WTC11 (cell line): ENCODE data around the gene RFTN1. TPM values are rescaled to one million over a fixed set of nuclear protein-coding genes. Genes with fewer than 3 reads are reported as not detected.

Experiments
- ATAC-seq: fragments of 200-7000 bp; cut with Tn5 transposase; 2 replicates; pipeline ENCODE4 v1.10.0; 2021; ENCODE audit warnings: mild to moderate bottlenecking, moderate library complexity
- CTCF ChIA-PET: fragments of 300-600 bp; sonication (Branson Sonifier 250); formaldehyde crosslinking; loops from one replicate; lab custom pipeline; 2021; ENCODE audit warnings: antibody characterized with exemption; lab: Charles Lee
- POLR2A ChIA-PET: fragments of 350-600 bp; sonication (Branson Sonifier 250); formaldehyde crosslinking; loops from one replicate; lab custom pipeline; 2021; ENCODE audit warnings: antibody characterized with exemption; lab: Charles Lee
- DNase-seq: peaks from one replicate; pipeline ENCODE4 v3.0.0; 2021; ENCODE audit warnings: low spot score
- H3K27ac Mint-ChIP-seq: 2 replicates; pipeline ENCODE4 v1.8.0; 2021; ENCODE audit warnings: mixed read lengths
- H3K27me3 Mint-ChIP-seq: 2 replicates; pipeline ENCODE4 v1.8.0; 2021; ENCODE audit warnings: low read depth, mild to moderate bottlenecking, moderate library complexity, mixed read lengths
- H3K36me3 Mint-ChIP-seq: 2 replicates; pipeline ENCODE4 v1.8.0; 2021; ENCODE audit warnings: mixed read lengths
- H3K4me1 Mint-ChIP-seq: 2 replicates; pipeline ENCODE4 v1.8.0; 2022; ENCODE audit warnings: mixed read lengths
- H3K4me3 Mint-ChIP-seq: 2 replicates; pipeline ENCODE4 v1.8.0; 2021; ENCODE audit warnings: mild to moderate bottlenecking, moderate library complexity, mixed read lengths
- H3K9me3 Mint-ChIP-seq: 2 replicates; pipeline ENCODE4 v1.8.0; 2021; ENCODE audit warnings: mixed read lengths
- JAZF1 ChIP-seq: fragments of 250-450 bp; sonication (Bioruptor Pico); IDR thresholded peaks from 2 replicates; pipeline ENCODE4 v1.9.0; 2021; ENCODE audit warnings: moderate library complexity, mild to moderate bottlenecking, inconsistent platforms
- OVOL2 ChIP-seq: fragments of 250-450 bp; sonication (Bioruptor Pico); IDR thresholded peaks from 2 replicates; pipeline ENCODE4 v1.9.0; 2021; ENCODE audit warnings: mild to moderate bottlenecking, borderline replicate concordance
- PRRX2 ChIP-seq: fragments of 250-450 bp; sonication (Bioruptor Pico); IDR thresholded peaks from 2 replicates; pipeline ENCODE4 v1.8.0; 2021; ENCODE audit warnings: mild to moderate bottlenecking
- SOX15 ChIP-seq: fragments of 250-450 bp; sonication (Bioruptor Pico); IDR thresholded peaks from 2 replicates; pipeline ENCODE4 v1.9.0; 2021; ENCODE audit warnings: mild to moderate bottlenecking
- TCF7 ChIP-seq: sonication (generic); formaldehyde crosslinking; IDR thresholded peaks from 2 replicates; pipeline ENCODE4 v1.8.0; 2022; ENCODE audit warnings: mild to moderate bottlenecking, low read depth, missing genetic modification reagents, moderate library complexity
- TEAD1 ChIP-seq: sonication (generic); formaldehyde crosslinking; IDR thresholded peaks from 2 replicates; pipeline ENCODE4 v1.8.0; 2022; ENCODE audit warnings: mild to moderate bottlenecking, missing genetic modification reagents
- ZBTB21 ChIP-seq: sonication (generic); formaldehyde crosslinking; IDR thresholded peaks from 2 replicates; pipeline ENCODE4 v1.8.1; 2023; ENCODE audit warnings: mild to moderate bottlenecking, missing genetic modification reagents, borderline replicate concordance
- ZNF671 ChIP-seq: fragments of 250-450 bp; sonication (Bioruptor Pico); IDR thresholded peaks from 2 replicates; pipeline ENCODE4 v1.8.0; 2021; ENCODE audit warnings: mild to moderate bottlenecking
- total RNA-seq: library from RNA; stranded (reverse); gene quantifications from 3 replicates; pipeline ENCODE4 v1.2.3, GENCODE V29; 2021
- TF ChIP-seq, protein P1 (sequence below): sonication (generic); formaldehyde crosslinking; IDR thresholded peaks from 2 replicates; pipeline ENCODE4 v1.8.1; 2022; ENCODE audit warnings: mild to moderate bottlenecking, moderate library complexity, missing genetic modification reagents
- TF ChIP-seq, protein P2 (sequence below): sonication (generic); formaldehyde crosslinking; IDR thresholded peaks from 2 replicates; pipeline ENCODE4 v1.8.0; 2023; ENCODE audit warnings: missing genetic modification reagents
- TF ChIP-seq, protein P3 (sequence below): fragments of 250-450 bp; sonication (Bioruptor Pico); IDR thresholded peaks from 2 replicates; pipeline ENCODE4 v1.8.0; 2021; ENCODE audit warnings: mild to moderate bottlenecking
- TF ChIP-seq, protein P4 (sequence below): sonication (generic); formaldehyde crosslinking; IDR thresholded peaks from 2 replicates; pipeline ENCODE4 v1.8.1; 2022; ENCODE audit warnings: mild to moderate bottlenecking, missing genetic modification reagents, moderate library complexity, borderline replicate concordance
- TF ChIP-seq, protein P5 (sequence below): sonication (generic); formaldehyde crosslinking; IDR thresholded peaks from 2 replicates; pipeline ENCODE4 v1.8.1; 2023; ENCODE audit warnings: mild to moderate bottlenecking, missing genetic modification reagents, moderate library complexity
- TF ChIP-seq, protein P6 (sequence below): sonication (generic); formaldehyde crosslinking; IDR thresholded peaks from 2 replicates; pipeline ENCODE4 v1.8.1; 2023; ENCODE audit warnings: mild to moderate bottlenecking, missing genetic modification reagents, borderline replicate concordance

The RFTN1 gene
- total RNA-seq, 1 experiment from 2014 or later, result 3.8 TPM

DNA sequence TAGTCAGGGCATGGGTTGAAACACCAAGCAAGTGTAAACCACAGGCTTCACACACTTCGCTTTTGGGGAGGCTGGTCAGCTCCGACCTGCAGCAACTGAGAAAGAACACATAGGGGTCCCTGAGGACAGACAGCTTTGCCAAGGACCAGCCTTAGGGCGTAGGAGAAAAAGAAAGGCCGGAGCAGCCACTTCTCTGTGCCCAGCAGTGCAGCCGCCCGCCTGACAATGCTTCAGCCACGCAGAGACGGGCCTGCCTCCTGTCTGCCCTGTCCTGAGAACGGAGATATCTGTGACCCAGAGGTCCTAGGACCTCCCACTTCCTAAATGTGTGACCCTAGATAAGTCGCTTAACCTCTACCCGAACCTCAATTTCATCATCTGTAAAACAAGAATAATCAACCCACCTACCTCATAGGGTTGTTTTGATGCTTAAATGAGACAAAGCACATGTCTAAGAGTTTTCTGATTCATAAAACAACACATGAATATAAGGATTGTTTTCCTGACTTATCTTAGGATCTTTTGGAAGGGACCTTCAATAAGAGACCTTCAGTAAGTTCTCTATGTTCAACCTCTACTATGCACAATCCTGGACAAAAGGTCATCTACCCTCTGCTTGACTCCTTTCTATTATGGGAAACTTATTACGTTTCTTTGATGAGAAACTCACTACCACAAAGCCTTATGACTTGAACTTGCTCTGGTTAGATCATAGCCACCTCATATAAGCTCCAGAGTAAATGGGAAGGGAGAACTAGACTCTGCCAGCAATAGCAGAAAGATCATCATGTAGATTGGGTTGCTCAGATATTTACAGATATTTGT is 32.9 kb upstream of the RFTN1 start:
- Mint-ChIP-seq H3K36me3 (no peaks in the 10 kb centered on the region), H3K9me3 (peaks cover 4% of the 10 kb centered on the region; the same call in 1 of the 2 replicates), H3K27me3 (no peaks in the 10 kb centered on the region), H3K4me3 (no peak overlapping the region), H3K4me1 (peaks cover 19% of the 10 kb centered on the region), H3K27ac (no peak overlapping the region)
- TF ChIP-seq, protein P1, sequence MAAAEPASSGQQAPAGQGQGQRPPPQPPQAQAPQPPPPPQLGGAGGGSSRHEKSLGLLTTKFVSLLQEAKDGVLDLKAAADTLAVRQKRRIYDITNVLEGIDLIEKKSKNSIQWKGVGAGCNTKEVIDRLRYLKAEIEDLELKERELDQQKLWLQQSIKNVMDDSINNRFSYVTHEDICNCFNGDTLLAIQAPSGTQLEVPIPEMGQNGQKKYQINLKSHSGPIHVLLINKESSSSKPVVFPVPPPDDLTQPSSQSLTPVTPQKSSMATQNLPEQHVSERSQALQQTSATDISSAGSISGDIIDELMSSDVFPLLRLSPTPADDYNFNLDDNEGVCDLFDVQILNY (CRISPR knock-in tag), result no peak
- TF ChIP-seq, protein P2, sequence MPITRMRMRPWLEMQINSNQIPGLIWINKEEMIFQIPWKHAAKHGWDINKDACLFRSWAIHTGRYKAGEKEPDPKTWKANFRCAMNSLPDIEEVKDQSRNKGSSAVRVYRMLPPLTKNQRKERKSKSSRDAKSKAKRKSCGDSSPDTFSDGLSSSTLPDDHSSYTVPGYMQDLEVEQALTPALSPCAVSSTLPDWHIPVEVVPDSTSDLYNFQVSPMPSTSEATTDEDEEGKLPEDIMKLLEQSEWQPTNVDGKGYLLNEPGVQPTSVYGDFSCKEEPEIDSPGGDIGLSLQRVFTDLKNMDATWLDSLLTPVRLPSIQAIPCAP (CRISPR knock-in tag), result no peak
- TF ChIP-seq ZBTB21 (CRISPR knock-in tag) (no peak), TEAD1 (CRISPR knock-in tag) (no peak), PRRX2 (no peak), JAZF1 (CRISPR knock-in tag) (no peak), TCF7 (CRISPR knock-in tag) (no peak), SOX15 (CRISPR knock-in tag) (no peak), ZNF671 (CRISPR knock-in tag) (no peak), OVOL2 (CRISPR knock-in tag) (no peak)
- TF ChIP-seq, protein P3, sequence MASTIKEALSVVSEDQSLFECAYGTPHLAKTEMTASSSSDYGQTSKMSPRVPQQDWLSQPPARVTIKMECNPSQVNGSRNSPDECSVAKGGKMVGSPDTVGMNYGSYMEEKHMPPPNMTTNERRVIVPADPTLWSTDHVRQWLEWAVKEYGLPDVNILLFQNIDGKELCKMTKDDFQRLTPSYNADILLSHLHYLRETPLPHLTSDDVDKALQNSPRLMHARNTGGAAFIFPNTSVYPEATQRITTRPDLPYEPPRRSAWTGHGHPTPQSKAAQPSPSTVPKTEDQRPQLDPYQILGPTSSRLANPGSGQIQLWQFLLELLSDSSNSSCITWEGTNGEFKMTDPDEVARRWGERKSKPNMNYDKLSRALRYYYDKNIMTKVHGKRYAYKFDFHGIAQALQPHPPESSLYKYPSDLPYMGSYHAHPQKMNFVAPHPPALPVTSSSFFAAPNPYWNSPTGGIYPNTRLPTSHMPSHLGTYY, result no peak
- TF ChIP-seq, protein P4, sequence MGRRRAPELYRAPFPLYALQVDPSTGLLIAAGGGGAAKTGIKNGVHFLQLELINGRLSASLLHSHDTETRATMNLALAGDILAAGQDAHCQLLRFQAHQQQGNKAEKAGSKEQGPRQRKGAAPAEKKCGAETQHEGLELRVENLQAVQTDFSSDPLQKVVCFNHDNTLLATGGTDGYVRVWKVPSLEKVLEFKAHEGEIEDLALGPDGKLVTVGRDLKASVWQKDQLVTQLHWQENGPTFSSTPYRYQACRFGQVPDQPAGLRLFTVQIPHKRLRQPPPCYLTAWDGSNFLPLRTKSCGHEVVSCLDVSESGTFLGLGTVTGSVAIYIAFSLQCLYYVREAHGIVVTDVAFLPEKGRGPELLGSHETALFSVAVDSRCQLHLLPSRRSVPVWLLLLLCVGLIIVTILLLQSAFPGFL (CRISPR knock-in tag), result no peak
- TF ChIP-seq, protein P5, sequence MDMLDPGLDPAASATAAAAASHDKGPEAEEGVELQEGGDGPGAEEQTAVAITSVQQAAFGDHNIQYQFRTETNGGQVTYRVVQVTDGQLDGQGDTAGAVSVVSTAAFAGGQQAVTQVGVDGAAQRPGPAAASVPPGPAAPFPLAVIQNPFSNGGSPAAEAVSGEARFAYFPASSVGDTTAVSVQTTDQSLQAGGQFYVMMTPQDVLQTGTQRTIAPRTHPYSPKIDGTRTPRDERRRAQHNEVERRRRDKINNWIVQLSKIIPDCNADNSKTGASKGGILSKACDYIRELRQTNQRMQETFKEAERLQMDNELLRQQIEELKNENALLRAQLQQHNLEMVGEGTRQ (CRISPR knock-in tag), result no peak
- TF ChIP-seq, protein P6, sequence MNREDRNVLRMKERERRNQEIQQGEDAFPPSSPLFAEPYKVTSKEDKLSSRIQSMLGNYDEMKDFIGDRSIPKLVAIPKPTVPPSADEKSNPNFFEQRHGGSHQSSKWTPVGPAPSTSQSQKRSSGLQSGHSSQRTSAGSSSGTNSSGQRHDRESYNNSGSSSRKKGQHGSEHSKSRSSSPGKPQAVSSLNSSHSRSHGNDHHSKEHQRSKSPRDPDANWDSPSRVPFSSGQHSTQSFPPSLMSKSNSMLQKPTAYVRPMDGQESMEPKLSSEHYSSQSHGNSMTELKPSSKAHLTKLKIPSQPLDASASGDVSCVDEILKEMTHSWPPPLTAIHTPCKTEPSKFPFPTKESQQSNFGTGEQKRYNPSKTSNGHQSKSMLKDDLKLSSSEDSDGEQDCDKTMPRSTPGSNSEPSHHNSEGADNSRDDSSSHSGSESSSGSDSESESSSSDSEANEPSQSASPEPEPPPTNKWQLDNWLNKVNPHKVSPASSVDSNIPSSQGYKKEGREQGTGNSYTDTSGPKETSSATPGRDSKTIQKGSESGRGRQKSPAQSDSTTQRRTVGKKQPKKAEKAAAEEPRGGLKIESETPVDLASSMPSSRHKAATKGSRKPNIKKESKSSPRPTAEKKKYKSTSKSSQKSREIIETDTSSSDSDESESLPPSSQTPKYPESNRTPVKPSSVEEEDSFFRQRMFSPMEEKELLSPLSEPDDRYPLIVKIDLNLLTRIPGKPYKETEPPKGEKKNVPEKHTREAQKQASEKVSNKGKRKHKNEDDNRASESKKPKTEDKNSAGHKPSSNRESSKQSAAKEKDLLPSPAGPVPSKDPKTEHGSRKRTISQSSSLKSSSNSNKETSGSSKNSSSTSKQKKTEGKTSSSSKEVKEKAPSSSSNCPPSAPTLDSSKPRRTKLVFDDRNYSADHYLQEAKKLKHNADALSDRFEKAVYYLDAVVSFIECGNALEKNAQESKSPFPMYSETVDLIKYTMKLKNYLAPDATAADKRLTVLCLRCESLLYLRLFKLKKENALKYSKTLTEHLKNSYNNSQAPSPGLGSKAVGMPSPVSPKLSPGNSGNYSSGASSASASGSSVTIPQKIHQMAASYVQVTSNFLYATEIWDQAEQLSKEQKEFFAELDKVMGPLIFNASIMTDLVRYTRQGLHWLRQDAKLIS (CRISPR knock-in tag), result no peak
- DNase-seq (no peak), ATAC-seq (peak; percentile 20)
- ChIA-PET POLR2A (no interaction called here), CTCF (interaction anchor here (1.2 kb wide), 1 partner anchor 256 kb away, joined by 3 read pairs; no protein-coding TSS in a partner anchor)
